Measurements from ENCODE around the gene CLEC2B. TPM values are rescaled to one million over a fixed set of nuclear protein-coding genes. Genes with fewer than 3 reads are reported as not detected.
A peak's percentile ranks its signal among the peaks of the same experiment; 100 is the strongest.

Gene CLEC2B
- total RNA-seq, 4 donors from 2014 or later: 3.3 to 11.3 (median 7.6) TPM

DNA sequence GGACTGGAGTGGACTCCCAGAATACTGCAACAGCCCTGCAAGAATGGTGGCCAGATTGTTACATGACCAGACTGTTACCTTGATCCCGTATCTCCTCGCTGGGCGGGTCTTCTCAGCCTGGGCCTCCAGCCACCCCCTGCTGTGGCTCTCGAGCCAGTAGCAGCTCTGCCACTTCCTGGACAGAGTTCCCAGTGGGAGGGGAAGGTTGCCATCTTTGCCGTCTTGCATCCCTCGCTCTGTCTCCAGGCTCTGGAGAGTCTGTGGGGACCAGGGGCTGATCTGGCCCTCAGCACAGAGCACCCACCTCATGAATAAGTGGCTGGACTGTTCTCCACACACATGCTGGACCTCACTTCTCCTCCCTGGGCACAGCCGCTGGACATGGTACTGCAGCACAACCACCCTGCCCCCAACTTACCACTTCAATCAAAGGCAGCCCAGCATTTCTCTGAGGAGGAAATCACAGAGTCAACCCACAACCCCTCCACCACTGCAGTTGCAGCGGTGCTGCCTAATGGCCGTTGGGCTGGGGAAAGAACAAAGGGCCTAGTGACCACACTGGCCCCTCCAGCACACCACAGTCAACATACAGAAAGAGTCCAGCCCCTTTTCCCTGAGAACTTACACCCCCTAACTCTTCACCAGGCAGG, 48.7 kb downstream of the CLEC2B start:
- WGBS: 64% methylated on average over 4 of the region's 9 CpGs
- TF ChIP-seq POLR2AphosphoS5 (IDR thresholded peaks at IDR 0.05): no peak
- no peak for TF ChIP-seq EP300 (IDR thresholded peaks at IDR 0.05)
- no peak for TF ChIP-seq POLR2A (IDR thresholded peaks at IDR 0.05; ENCODE audit: low read depth)
- TF ChIP-seq, protein P1, sequence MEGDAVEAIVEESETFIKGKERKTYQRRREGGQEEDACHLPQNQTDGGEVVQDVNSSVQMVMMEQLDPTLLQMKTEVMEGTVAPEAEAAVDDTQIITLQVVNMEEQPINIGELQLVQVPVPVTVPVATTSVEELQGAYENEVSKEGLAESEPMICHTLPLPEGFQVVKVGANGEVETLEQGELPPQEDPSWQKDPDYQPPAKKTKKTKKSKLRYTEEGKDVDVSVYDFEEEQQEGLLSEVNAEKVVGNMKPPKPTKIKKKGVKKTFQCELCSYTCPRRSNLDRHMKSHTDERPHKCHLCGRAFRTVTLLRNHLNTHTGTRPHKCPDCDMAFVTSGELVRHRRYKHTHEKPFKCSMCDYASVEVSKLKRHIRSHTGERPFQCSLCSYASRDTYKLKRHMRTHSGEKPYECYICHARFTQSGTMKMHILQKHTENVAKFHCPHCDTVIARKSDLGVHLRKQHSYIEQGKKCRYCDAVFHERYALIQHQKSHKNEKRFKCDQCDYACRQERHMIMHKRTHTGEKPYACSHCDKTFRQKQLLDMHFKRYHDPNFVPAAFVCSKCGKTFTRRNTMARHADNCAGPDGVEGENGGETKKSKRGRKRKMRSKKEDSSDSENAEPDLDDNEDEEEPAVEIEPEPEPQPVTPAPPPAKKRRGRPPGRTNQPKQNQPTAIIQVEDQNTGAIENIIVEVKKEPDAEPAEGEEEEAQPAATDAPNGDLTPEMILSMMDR (IDR thresholded peaks at IDR 0.05): no peak
- Histone ChIP-seq H3K36me3 (no peaks in the 10 kb centered on the region), H3K9me3 (no peaks in the 10 kb centered on the region), H3K27ac (replicated peaks in 1 of 4) (no peak overlapping the region), H3K27me3 (peaks cover 0 to 12% (median 0%) of the 10 kb centered on the region in 4 donors), H3K4me3 (no peak overlapping the region), H3K4me1 (no peaks in the 10 kb centered on the region)
- DNase-seq (ENCODE audit: extremely low spot score): no peak
- intact Hi-C loops (cut with DNase I): no loop called here

DNA sequence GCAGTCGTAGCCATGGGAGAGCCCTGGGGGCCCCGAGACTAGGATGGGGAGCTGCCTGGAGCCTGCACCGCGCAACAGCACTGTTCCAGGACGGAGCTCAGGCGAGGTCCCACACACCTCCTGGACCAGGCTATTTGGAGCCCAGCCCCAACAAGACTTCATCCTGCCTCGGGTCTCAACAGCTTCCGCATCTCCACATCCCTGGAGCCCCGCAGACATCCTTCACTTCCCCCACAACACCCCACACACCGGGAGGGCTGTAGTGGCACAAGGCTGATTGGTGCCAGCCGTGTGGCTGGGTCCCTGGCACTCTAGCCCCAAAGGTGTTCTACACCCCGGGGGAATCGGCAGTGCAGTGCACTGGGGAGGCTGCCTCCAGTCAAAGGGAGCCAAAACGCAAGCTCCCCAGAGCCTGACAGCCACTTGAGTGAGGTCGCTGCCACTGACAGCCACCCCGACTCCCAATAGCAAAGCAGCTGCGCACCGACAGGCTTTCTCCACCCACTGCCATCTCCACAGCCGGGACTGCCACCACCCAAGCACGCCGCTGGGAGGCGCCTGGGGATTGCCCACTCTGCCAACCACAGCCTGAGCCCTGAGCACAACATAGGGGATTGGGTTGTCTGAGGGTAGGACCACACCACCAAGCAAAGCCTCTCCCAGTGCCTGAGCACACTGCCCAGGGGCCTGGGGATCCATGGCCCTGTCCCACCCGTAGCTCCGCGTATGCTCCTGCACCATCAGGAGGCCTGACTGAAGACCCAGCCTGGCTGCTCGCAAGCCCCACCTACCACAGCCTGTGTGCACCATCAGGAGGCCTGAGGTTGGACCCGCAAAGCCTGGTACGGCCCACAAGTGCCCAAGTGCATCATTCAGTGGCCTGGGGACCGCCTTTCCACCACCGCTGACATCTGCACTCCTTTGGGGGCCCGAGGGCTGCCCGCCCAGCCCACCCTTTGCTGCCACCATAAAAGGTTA, 55.0 kb downstream of the CLEC2B start:
- no peaks in the 10 kb centered on the region for H3K4me1 ChIP-seq
- TF ChIP-seq EP300 (IDR thresholded peaks at IDR 0.05) (no peak), POLR2A (IDR thresholded peaks at IDR 0.05; ENCODE audit: low read depth) (no peak)
- TF ChIP-seq, protein P1 (IDR thresholded peaks at IDR 0.05): peak in 2 of 3 experiments; percentile 23 to 64
- 75% methylated on average over 21 of the region's 32 CpGs for WGBS
- no peaks in the 10 kb centered on the region for H3K36me3 ChIP-seq
- DNase-seq (ENCODE audit: extremely low spot score): no peak
- intact Hi-C loops (cut with DNase I): loop anchor here (10.0 kb wide), 1 partner anchor 111 kb away; no protein-coding TSS in a partner anchor
- peak overlapping the region in 3 of 4 donors; percentile 28 to 30 (median 29) for H3K4me3 ChIP-seq
- no peaks in the 10 kb centered on the region for H3K9me3 ChIP-seq
- no peak overlapping the region for H3K27ac ChIP-seq (replicated peaks in 1 of 4)
- peaks cover 0 to 11% (median 0%) of the 10 kb centered on the region in 4 donors for H3K27me3 ChIP-seq

DNA sequence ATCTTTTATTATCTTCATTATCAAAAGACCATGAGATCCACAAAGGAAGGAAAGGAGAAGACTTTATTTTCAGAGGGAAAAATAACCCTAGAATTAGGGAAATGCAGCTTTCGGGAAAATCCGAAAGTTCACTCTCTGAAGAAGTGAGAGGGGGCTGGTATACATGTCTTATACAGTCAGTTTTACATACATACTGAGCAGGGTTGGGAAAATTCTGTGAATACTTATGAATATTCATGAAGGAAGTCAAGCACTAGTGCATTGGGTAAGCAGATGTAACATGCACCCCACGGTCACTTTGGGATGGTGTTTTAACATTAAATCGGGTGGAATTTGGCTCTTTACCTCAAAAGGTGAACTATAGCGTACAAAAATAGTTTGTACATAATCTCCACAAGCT, 57.5 kb downstream of the CLEC2B start:
- Histone ChIP-seq H3K4me1 (no peaks in the 10 kb centered on the region), H3K4me3 (no peak overlapping the region), H3K36me3 (no peaks in the 10 kb centered on the region), H3K27ac (replicated peaks in 1 of 4) (no peak overlapping the region), H3K9me3 (no peaks in the 10 kb centered on the region), H3K27me3 (peaks cover 0 to 11% (median 0%) of the 10 kb centered on the region in 4 donors)
- TF ChIP-seq POLR2AphosphoS5 (IDR thresholded peaks at IDR 0.05) (no peak), EP300 (IDR thresholded peaks at IDR 0.05) (no peak), POLR2A (IDR thresholded peaks at IDR 0.05; ENCODE audit: low read depth) (no peak)
- TF ChIP-seq, protein P1 (IDR thresholded peaks at IDR 0.05): no peak
- DNase-seq (ENCODE audit: extremely low spot score): no peak
- intact Hi-C loops (cut with DNase I): loop anchor here (10.0 kb wide), 1 partner anchor 113 kb away; no protein-coding TSS in a partner anchor
- 90% methylated on average over 5 of the region's 5 CpGs for WGBS

DNA sequence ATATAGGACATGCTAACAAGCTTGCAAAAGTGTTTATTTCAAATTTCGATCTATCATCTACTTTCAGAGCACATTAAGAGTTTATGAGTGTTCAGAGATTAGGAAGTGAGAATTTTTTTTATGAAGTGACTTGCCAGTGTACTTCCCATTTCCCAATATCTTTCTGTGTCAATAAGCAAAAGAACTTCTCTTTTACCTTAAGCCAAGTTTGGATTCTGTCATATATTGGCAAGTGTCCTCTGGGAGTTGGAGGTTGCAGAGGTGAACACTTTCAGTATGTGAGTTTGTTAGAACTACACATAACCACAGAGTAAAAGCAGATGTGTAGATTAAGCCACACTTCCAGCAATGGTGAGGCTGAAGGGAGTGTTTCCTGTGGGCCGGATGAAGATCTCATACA, 58.5 kb downstream of the CLEC2B start:
- intact Hi-C loops (cut with DNase I): loop anchor here (10.0 kb wide), 1 partner anchor 114 kb away; no protein-coding TSS in a partner anchor
- WGBS: 42% methylated on average over 2 of the region's 2 CpGs
- no peak for DNase-seq (ENCODE audit: extremely low spot score)
- Histone ChIP-seq H3K9me3 (no peaks in the 10 kb centered on the region), H3K27me3 (peaks cover 0 to 11% (median 0%) of the 10 kb centered on the region in 4 donors), H3K4me1 (no peaks in the 10 kb centered on the region), H3K27ac (replicated peaks in 1 of 4) (no peak overlapping the region), H3K36me3 (no peaks in the 10 kb centered on the region), H3K4me3 (no peak overlapping the region)
- TF ChIP-seq EP300 (IDR thresholded peaks at IDR 0.05) (no peak), POLR2AphosphoS5 (IDR thresholded peaks at IDR 0.05) (no peak), POLR2A (IDR thresholded peaks at IDR 0.05; ENCODE audit: low read depth) (no peak)
- TF ChIP-seq, protein P1 (IDR thresholded peaks at IDR 0.05): no peak

Measured in esophagus muscularis mucosa (tissue), 4 donors.